A673 (cell line): ENCODE data around the gene GNG12. TPM values are rescaled to one million over a fixed set of nuclear protein-coding genes. Genes with fewer than 3 reads are reported as not detected.
"Not testable (repeated sequence)": the region's sequence is repeated elsewhere in the genome, so short reads cannot be mapped to it uniquely, and the experiment has no call there.

ENCODE experiments used
- BruUV-seq: library from RNA; stranded (reverse); fragments of 400-500 nt; replicated peaks from 2 replicates; lab custom pipeline; 2021; lab: Mats Ljungman, UMichigan
- CTCF ChIA-PET: fragments of 300-600 bp; sonication (Branson Sonifier 250); formaldehyde crosslinking; loops from one replicate; lab custom pipeline; 2022; ENCODE audit warnings: antibody characterized with exemption; lab: Charles Lee
- POLR2A ChIA-PET: fragments of 300-600 bp; sonication (Branson Sonifier 250); formaldehyde crosslinking; loops from one replicate; lab custom pipeline; 2022; ENCODE audit warnings: antibody characterized with exemption; ENCODE audit not compliant: low non-redundant PET; lab: Charles Lee
- DNase-seq: peaks from one replicate; pipeline ENCODE4 v3.0.0-alpha.2; 2015; ENCODE audit warnings: low spot score
- H3K27ac ChIP-seq: fragments of 200-600 bp; sonication (generic); 2 replicates; pipeline ENCODE4 v1.5.1; 2016; ENCODE audit warnings: mixed run types, low read depth, mild to moderate bottlenecking, mixed read lengths, antibody characterized with exemption, low read length; ENCODE audit not compliant: poor library complexity, severe bottlenecking
- H3K27me3 ChIP-seq: fragments of 200-600 bp; sonication (generic); replicated peaks from 2 replicates; pipeline ENCODE4 v1.6.1; 2017; ENCODE audit warnings: mixed run types, low read depth, mild to moderate bottlenecking, mixed read lengths, antibody characterized with exemption, low read length; ENCODE audit not compliant: insufficient read depth, poor library complexity
- H3K36me3 ChIP-seq: fragments of 200-600 bp; sonication (generic); 2 replicates; pipeline ENCODE4 v1.6.1; 2016; ENCODE audit warnings: mixed run types, mild to moderate bottlenecking, mixed read lengths, antibody characterized with exemption, low read length; ENCODE audit not compliant: insufficient read depth, poor library complexity, severe bottlenecking
- H3K4me1 ChIP-seq: fragments of 200-600 bp; sonication (generic); 2 replicates; pipeline ENCODE4 v1.6.1; 2017; ENCODE audit warnings: mixed run types, mild to moderate bottlenecking, mixed read lengths, antibody characterized with exemption, low read length; ENCODE audit not compliant: insufficient read depth, poor library complexity, severe bottlenecking
- H3K4me3 ChIP-seq: fragments of 200-600 bp; sonication (generic); 2 replicates; pipeline ENCODE4 v1.5.1; 2016; ENCODE audit warnings: low read depth, mixed run types, mild to moderate bottlenecking, mixed read lengths, low read length; ENCODE audit not compliant: poor library complexity, severe bottlenecking
- H3K9me3 ChIP-seq: fragments of 200-600 bp; sonication (generic); 2 replicates; pipeline ENCODE4 v1.6.1; 2016; ENCODE audit warnings: mixed run types, low read depth, mild to moderate bottlenecking, mixed read lengths, antibody characterized with exemption, low read length; ENCODE audit not compliant: poor library complexity, severe bottlenecking
- EZH2 ChIP-seq: fragments of 200-600 bp; sonication (generic); IDR thresholded peaks from 2 replicates; pipeline ENCODE4 v1.6.1; 2017; ENCODE audit warnings: borderline replicate concordance, low read depth, mild to moderate bottlenecking, mixed read lengths, antibody characterized with exemption, low read length; ENCODE audit not compliant: poor library complexity, severe bottlenecking
- intact Hi-C: fragments of 100-400 bp; cut with micrococcal nuclease; formaldehyde crosslinking; loops from one replicate; pipeline ENCODE4 v1.10.0; 2022; ENCODE audit not compliant: unreplicated experiment
- total RNA-seq: library from RNA; stranded (reverse); gene quantifications from 2 replicates; pipeline ENCODE4 v1.2.3, GENCODE V29; 2021
- TF ChIP-seq, protein P1 (sequence below): fragments of 300-800, 200-600 bp; sonication (generic); conservative IDR thresholded peaks from 2 replicates; pipeline ENCODE4 v1.5.1; 2017; ENCODE audit warnings: low read depth, mild to moderate bottlenecking, antibody characterized with exemption, low read length, moderate library complexity, mixed read lengths

The GNG12 gene
- total RNA-seq, 1 experiment from 2014 or later = 54.8 TPM

GRCh38 chr1:67731322-67731721, 101.9 kb downstream of the GNG12 start:
- BruUV-seq = no TSS peak
- H3K4me3 ChIP-seq = no peak overlapping the region
- no peak overlapping the region for H3K27ac ChIP-seq
- POLR2A ChIA-PET = interaction anchor here (0.6 kb wide), 1 partner anchor 42 kb away, joined by 4 read pairs; no protein-coding TSS in a partner anchor
- no peak for DNase-seq
- TF ChIP-seq EZH2 = no peak
- TF ChIP-seq, protein P1, sequence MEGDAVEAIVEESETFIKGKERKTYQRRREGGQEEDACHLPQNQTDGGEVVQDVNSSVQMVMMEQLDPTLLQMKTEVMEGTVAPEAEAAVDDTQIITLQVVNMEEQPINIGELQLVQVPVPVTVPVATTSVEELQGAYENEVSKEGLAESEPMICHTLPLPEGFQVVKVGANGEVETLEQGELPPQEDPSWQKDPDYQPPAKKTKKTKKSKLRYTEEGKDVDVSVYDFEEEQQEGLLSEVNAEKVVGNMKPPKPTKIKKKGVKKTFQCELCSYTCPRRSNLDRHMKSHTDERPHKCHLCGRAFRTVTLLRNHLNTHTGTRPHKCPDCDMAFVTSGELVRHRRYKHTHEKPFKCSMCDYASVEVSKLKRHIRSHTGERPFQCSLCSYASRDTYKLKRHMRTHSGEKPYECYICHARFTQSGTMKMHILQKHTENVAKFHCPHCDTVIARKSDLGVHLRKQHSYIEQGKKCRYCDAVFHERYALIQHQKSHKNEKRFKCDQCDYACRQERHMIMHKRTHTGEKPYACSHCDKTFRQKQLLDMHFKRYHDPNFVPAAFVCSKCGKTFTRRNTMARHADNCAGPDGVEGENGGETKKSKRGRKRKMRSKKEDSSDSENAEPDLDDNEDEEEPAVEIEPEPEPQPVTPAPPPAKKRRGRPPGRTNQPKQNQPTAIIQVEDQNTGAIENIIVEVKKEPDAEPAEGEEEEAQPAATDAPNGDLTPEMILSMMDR = no peak
- intact Hi-C loops = no loop called here
- H3K4me1 ChIP-seq = peaks cover 46% of the 10 kb centered on the region
- H3K27me3 ChIP-seq = no peaks in the 10 kb centered on the region
- H3K36me3 ChIP-seq = no peaks in the 10 kb centered on the region
- CTCF ChIA-PET = no interaction called here
- no peaks in the 10 kb centered on the region for H3K9me3 ChIP-seq

GRCh38 chr1:67730312-67730711, 103.0 kb downstream of the GNG12 start:
- H3K9me3 ChIP-seq, BruUV-seq, POLR2A ChIA-PET: not testable (repeated sequence)

DNA sequence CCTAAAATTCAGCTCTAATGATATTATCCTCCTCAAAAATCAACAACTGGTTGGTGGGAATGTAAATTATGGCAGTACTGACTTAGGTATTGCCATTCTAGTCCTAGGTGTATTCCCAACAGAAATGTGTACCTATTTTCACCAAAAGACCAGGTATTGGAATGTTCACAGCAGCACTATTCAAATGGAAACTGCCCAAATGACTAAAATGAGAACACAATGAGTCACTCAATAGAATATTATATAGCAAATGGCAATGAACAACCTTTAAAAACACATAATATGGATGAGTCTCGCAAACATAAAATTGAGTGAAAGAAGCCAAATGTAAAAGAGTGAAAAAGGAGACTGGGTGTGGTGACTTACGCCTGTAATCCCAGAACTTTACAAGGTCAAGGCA, 103.4 kb downstream of the GNG12 start:
- ChIA-PET POLR2A (no interaction called here), CTCF (no interaction called here)
- Histone ChIP-seq H3K27me3 (no peaks in the 10 kb centered on the region), H3K4me1 (peaks cover 35% of the 10 kb centered on the region), H3K9me3 (no peaks in the 10 kb centered on the region), H3K27ac (no peak overlapping the region), H3K36me3 (no peaks in the 10 kb centered on the region), H3K4me3 (no peak overlapping the region)
- BruUV-seq = no TSS peak
- intact Hi-C loops = no loop called here
- no peak for TF ChIP-seq EZH2
- TF ChIP-seq, protein P1 = no peak
- DNase-seq = no peak

More at GRCh38 chr1:67730312-67730711, 103.0 kb downstream of the GNG12 start:
- H3K4me1 ChIP-seq = peaks cover 36% of the 10 kb centered on the region
- H3K27me3 ChIP-seq, H3K27ac ChIP-seq, intact Hi-C loops, DNase-seq, H3K36me3 ChIP-seq, H3K4me3 ChIP-seq: not testable (repeated sequence)
- CTCF ChIA-PET = interaction anchor here (0.6 kb wide), 1 partner anchor 30 kb away, joined by 3 read pairs; no protein-coding TSS in a partner anchor

- H3K4me3 ChIP-seq = no peak overlapping the region
- H3K4me1 ChIP-seq = peaks cover 26% of the 10 kb centered on the region
- TF ChIP-seq EZH2 = no peak
- TF ChIP-seq, protein P1 = no peak
- no peaks in the 10 kb centered on the region for H3K27me3 ChIP-seq
- BruUV-seq = no TSS peak
- ChIA-PET POLR2A (no interaction called here), CTCF (no interaction called here)
- H3K36me3 ChIP-seq = no peaks in the 10 kb centered on the region
- no peak overlapping the region for H3K27ac ChIP-seq
- DNase-seq = peak; percentile 32
- H3K9me3 ChIP-seq = no peaks in the 10 kb centered on the region
- intact Hi-C loops = no loop called here
Observed at GRCh38 chr1:67726224-67726623, 107.0 kb downstream of the GNG12 start.
